ENCODE measurements around the gene MAIP1.

GRCh38 chr2:199977984-199978415, 22.6 kb downstream of the MAIP1 start:
- TF ChIP-seq CTCF (IDR thresholded peaks at IDR 0.05) (no peak), POLR2A (IDR thresholded peaks at IDR 0.05) (no peak), POLR2AphosphoS5 (IDR thresholded peaks at IDR 0.05) (no peak)
